IMR-90 (cell line): ENCODE data around the gene DRD2. TPM values are rescaled to one million over a fixed set of nuclear protein-coding genes. Genes with fewer than 3 reads are reported as not detected.

ENCODE experiments used
- ATAC-seq: fragments of 200-7000 bp; cut with Tn5 transposase; 2 replicates; pipeline ENCODE4 v1.9.1; 2020; ENCODE audit warnings: low read depth, mild to moderate bottlenecking, moderate library complexity
- BruUV-seq: library from RNA; stranded (reverse); fragments of 400-500 nt; replicated peaks from 2 replicates; lab custom pipeline; 2021; lab: Mats Ljungman, UMichigan
- CTCF ChIA-PET: fragments of 300-600 bp; formaldehyde crosslinking; extraction: SDS; loops from one replicate; lab custom pipeline; 2021; ENCODE audit warnings: antibody characterized with exemption; lab: Yijun Ruan, JAX
- POLR2A ChIA-PET: fragments of 300-600 bp; sonication (Branson Sonifier 250); formaldehyde crosslinking; loops from one replicate; lab custom pipeline; 2022; ENCODE audit warnings: antibody characterized with exemption; ENCODE audit not compliant: unreplicated experiment; lab: Charles Lee
- DNase-seq: peaks from one replicate; pipeline ENCODE4 v3.0.0; 2013
- H2AFZ ChIP-seq: replicated peaks from 2 replicates; pipeline ENCODE3; 2013; ENCODE audit warnings: low read length, mild to moderate bottlenecking; ENCODE audit not compliant: poor library complexity
- H2AK5ac ChIP-seq: 2 replicates; pipeline ENCODE4 v1.6.1; 2013; ENCODE audit warnings: low read depth, low read length, inconsistent platforms
- H2AK9ac ChIP-seq: replicated peaks from 2 replicates; pipeline ENCODE3; 2013; ENCODE audit warnings: mild to moderate bottlenecking, low read depth, low read length, moderate library complexity; ENCODE audit not compliant: poor library complexity
- H2BK120ac ChIP-seq: 2 replicates; pipeline ENCODE4 v1.6.1; 2013; ENCODE audit warnings: low read depth, low read length, inconsistent platforms
- H2BK15ac ChIP-seq: 3 replicates; pipeline ENCODE4 v1.6.1; 2013; ENCODE audit warnings: low read depth, low read length, inconsistent platforms
- H2BK20ac ChIP-seq: 2 replicates; pipeline ENCODE4 v1.6.1; 2013; ENCODE audit warnings: low read depth, mild to moderate bottlenecking, inconsistent platforms, low read length, moderate library complexity
- H2BK5ac ChIP-seq: 2 replicates; pipeline ENCODE4 v1.6.1; 2013; ENCODE audit warnings: mild to moderate bottlenecking, low read depth, low read length, inconsistent platforms; ENCODE audit not compliant: poor library complexity, severe bottlenecking
- H3K14ac ChIP-seq: replicated peaks from 2 replicates; pipeline ENCODE4 v1.6.1; 2013; ENCODE audit warnings: low read depth, low read length, inconsistent platforms
- H3K18ac ChIP-seq: 2 replicates; pipeline ENCODE4 v1.6.1; 2013; ENCODE audit warnings: low read depth, low read length, control low read depth
- H3K23ac ChIP-seq: 2 replicates; pipeline ENCODE4 v1.6.1; 2013; ENCODE audit warnings: low read depth, low read length, inconsistent platforms
- H3K27ac ChIP-seq: 2 replicates; pipeline ENCODE4 v1.5.1; 2013; ENCODE audit warnings: mild to moderate bottlenecking, control low read depth, low read length; ENCODE audit not compliant: insufficient read depth
- H3K27me3 ChIP-seq: 2 replicates; pipeline ENCODE4 v1.6.1; 2013; ENCODE audit warnings: low read length; ENCODE audit not compliant: control insufficient read depth, insufficient read depth
- H3K36me3 ChIP-seq: 2 replicates; pipeline ENCODE4 v1.6.1; 2013; ENCODE audit warnings: low read length, mixed read lengths; ENCODE audit not compliant: control insufficient read depth, insufficient read depth
- H3K4ac ChIP-seq: 2 replicates; pipeline ENCODE4 v1.6.1; 2013; ENCODE audit warnings: low read depth, low read length, inconsistent platforms
- H3K4me1 ChIP-seq: 2 replicates; pipeline ENCODE4 v1.6.1; 2013; ENCODE audit warnings: low read length, mixed read lengths; ENCODE audit not compliant: control insufficient read depth, insufficient read depth
- H3K4me2 ChIP-seq: 2 replicates; pipeline ENCODE4 v1.6.1; 2013; ENCODE audit warnings: low read depth, mild to moderate bottlenecking, control low read depth, low read length, moderate library complexity
- H3K4me3 ChIP-seq: 2 replicates; pipeline ENCODE4 v1.5.1; 2013; ENCODE audit warnings: low read depth, mild to moderate bottlenecking, control low read depth, low read length, moderate library complexity; ENCODE audit not compliant: insufficient read depth
- H3K56ac ChIP-seq: 2 replicates; pipeline ENCODE4 v1.6.1; 2013; ENCODE audit warnings: low read length, inconsistent platforms; ENCODE audit not compliant: insufficient read depth; ENCODE audit errors: extremely low read depth
- H3K79me1 ChIP-seq, 2 experiments: 2 replicates each; pipeline ENCODE4 v1.6.1; 2013; ENCODE audit warnings: low read length in 2 of 2, inconsistent platforms in 1 of 2, low read depth in 1 of 2
- H3K9ac ChIP-seq: 2 replicates; pipeline ENCODE4 v1.6.1; 2013; ENCODE audit warnings: low read depth, low read length, control low read depth
- H3K9me1 ChIP-seq: 2 replicates; pipeline ENCODE4 v1.6.1; 2013; ENCODE audit warnings: low read length, inconsistent platforms; ENCODE audit not compliant: insufficient read depth
- H3K9me3 ChIP-seq: 2 replicates; pipeline ENCODE4 v1.6.1; 2013; ENCODE audit warnings: low read length; ENCODE audit not compliant: control insufficient read depth, insufficient read depth
- H4K20me1 ChIP-seq: 2 replicates; pipeline ENCODE4 v1.6.1; 2013; ENCODE audit warnings: low read length, inconsistent platforms; ENCODE audit not compliant: insufficient read depth
- H4K5ac ChIP-seq: 2 replicates; pipeline ENCODE4 v1.6.1; 2013; ENCODE audit warnings: mild to moderate bottlenecking, low read depth, low read length, control low read depth
- H4K8ac ChIP-seq, 2 experiments: 2 replicates each; pipeline ENCODE4 v1.6.1; 2013; ENCODE audit warnings: low read depth in 2 of 2, low read length in 2 of 2, control low read depth in 1 of 2, inconsistent platforms in 1 of 2
- H4K91ac ChIP-seq: 2 replicates; pipeline ENCODE4 v1.6.1; 2013; ENCODE audit warnings: low read depth, low read length, inconsistent platforms; ENCODE audit not compliant: insufficient read depth
- CEBPB ChIP-seq: IDR thresholded peaks from 2 replicates; pipeline ENCODE4 v1.6.1; 2012; ENCODE audit warnings: low read depth, low read length, improper control_type of control experiment
- CHD1 ChIP-seq: IDR thresholded peaks from 2 replicates; pipeline ENCODE4 v1.6.1; 2012; ENCODE audit warnings: low read depth, low read length, improper control_type of control experiment
- CTCF ChIP-seq: conservative IDR thresholded peaks from 2 replicates; pipeline ENCODE4 v1.5.1; 2012; ENCODE audit warnings: mild to moderate bottlenecking, low read depth, low read length, improper control_type of control experiment
- FOS ChIP-seq: fragments of 150-350 bp; IDR thresholded peaks from 2 replicates; pipeline ENCODE4 v1.6.1; 2016; ENCODE audit warnings: low read depth, low read length
- MAFK ChIP-seq: IDR thresholded peaks from 2 replicates; pipeline ENCODE4 v1.6.1; 2012; ENCODE audit warnings: low read depth, low read length, improper control_type of control experiment
- MAZ ChIP-seq: IDR thresholded peaks from 2 replicates; pipeline ENCODE4 v1.6.1; 2012; ENCODE audit warnings: low read depth, mild to moderate bottlenecking, low read length, improper control_type of control experiment, moderate library complexity, borderline replicate concordance
- NFE2L2 ChIP-seq: fragments of 150-350 bp; IDR thresholded peaks from 2 replicates; pipeline ENCODE4 v1.6.1; 2016; ENCODE audit warnings: low read depth, mild to moderate bottlenecking, low read length
- POLR2A ChIP-seq: IDR thresholded peaks from 2 replicates; pipeline ENCODE4 v1.6.1; 2012; ENCODE audit warnings: mild to moderate bottlenecking, low read depth, low read length
- RAD21 ChIP-seq: IDR thresholded peaks from 2 replicates; pipeline ENCODE4 v1.6.1; 2012; ENCODE audit warnings: low read length, improper control_type of control experiment
- RCOR1 ChIP-seq: IDR thresholded peaks from 2 replicates; pipeline ENCODE4 v1.6.1; 2012; ENCODE audit warnings: mild to moderate bottlenecking, low read length, improper control_type of control experiment; ENCODE audit not compliant: insufficient replicate concordance
- SMC3 ChIP-seq: fragments of 150-350 bp; IDR thresholded peaks from 2 replicates; pipeline ENCODE4 v1.6.1; 2016; ENCODE audit warnings: low read depth, mild to moderate bottlenecking, antibody characterized with exemption, low read length, moderate library complexity
- WGBS, 2 experiments: methylation state at CpG; one replicate each; pipeline versions ENCODE4 v1.1.5 to v1.1.7; 2013; ENCODE audit warnings: missing lambda C conversion rate in 2 of 2; ENCODE audit not compliant: insufficient read length in 1 of 2; ENCODE audit errors: extremely low coverage in 2 of 2; 5-methylcytosine and 5-hydroxymethylcytosine counted together
- dilution Hi-C: fragments of 300-500 bp; cut with HindIII; formaldehyde crosslinking; loops from one replicate; pipeline ENCODE4 v1.14.3; 2018; ENCODE audit warnings: low sequenced_read_pairs; ENCODE audit not compliant: unreplicated experiment
- in situ Hi-C: fragments of 300-500 bp; cut with MboI; formaldehyde crosslinking; loops from 3 replicates; pipeline ENCODE4 v1.14.3; 2019; ENCODE audit warnings: low sequenced_read_pairs, inconsistent platforms, mixed read lengths
- intact Hi-C: fragments of 100-400 bp; cut with micrococcal nuclease; formaldehyde crosslinking; loops from 2 replicates; pipeline ENCODE4 v1.10.0; 2022
- polyA plus RNA-seq, 3 experiments: library from polyadenylated mRNA; depleted of rRNA; stranded (reverse); fragments of >200 nt; gene quantifications; 2 replicates each; pipeline ENCODE4 v1.2.3, GENCODE V29; 2012; ENCODE audit warnings: low replicate concordance in 1 of 3
- total RNA-seq: library from RNA; depleted of rRNA; stranded (reverse); fragments of >200 nt; gene quantifications from 2 replicates; pipeline ENCODE4 v1.2.3, GENCODE V29; 2012
- TF ChIP-seq, protein P1 (sequence below): fragments of 150-350 bp; IDR thresholded peaks from 2 replicates; pipeline ENCODE4 v1.6.1; 2017; ENCODE audit warnings: mild to moderate bottlenecking, antibody characterized with exemption, low read length, low read depth

DRD2 gene
- total and polyA plus RNA-seq, 2 of the 4 experiments (the other 2 are of a cell fraction) = not detected

GRCh38 chr11:113419454-113420003 lies 55.7 kb downstream of the DRD2 start:
- BruUV-seq = no TSS peak
- Histone ChIP-seq H2BK15ac (no peak overlapping the region), H3K23ac (no peak overlapping the region), H3K14ac (no peak overlapping the region), H3K56ac (no peak overlapping the region), H4K20me1 (no peaks in the 10 kb centered on the region), H3K4me3 (no peak overlapping the region), H2BK120ac (no peak overlapping the region), H3K4me2 (no peak overlapping the region), H3K9ac (no peak overlapping the region), H3K4me1 (no peaks in the 10 kb centered on the region), H2AFZ (no peak overlapping the region), H3K4ac (no peak overlapping the region), H2BK5ac (no peak overlapping the region), H3K27me3 (peaks cover 2% of the 10 kb centered on the region), H4K5ac (no peak overlapping the region), H3K27ac (no peak overlapping the region), H3K36me3 (no peaks in the 10 kb centered on the region), H4K8ac (no peak overlapping the region), H3K9me3 (no peaks in the 10 kb centered on the region), H2AK5ac (no peak overlapping the region), H3K79me1 (no peaks in the 10 kb centered on the region), H3K9me1 (no peaks in the 10 kb centered on the region), H4K91ac (no peak overlapping the region), H2AK9ac (no peak overlapping the region), H2BK20ac (no peak overlapping the region), H3K18ac (no peak overlapping the region)
- no peak for ATAC-seq
- POLR2A ChIA-PET = no interaction called here
- CTCF ChIA-PET = no interaction called here
- DNase-seq = no peak
- TF ChIP-seq CHD1 (no peak), MAZ (no peak), RCOR1 (no peak), FOS (no peak), CTCF (no peak), SMC3 (no peak), POLR2A (no peak), MAFK (no peak), RAD21 (no peak), CEBPB (no peak), NFE2L2 (no peak)
- TF ChIP-seq, protein P1, sequence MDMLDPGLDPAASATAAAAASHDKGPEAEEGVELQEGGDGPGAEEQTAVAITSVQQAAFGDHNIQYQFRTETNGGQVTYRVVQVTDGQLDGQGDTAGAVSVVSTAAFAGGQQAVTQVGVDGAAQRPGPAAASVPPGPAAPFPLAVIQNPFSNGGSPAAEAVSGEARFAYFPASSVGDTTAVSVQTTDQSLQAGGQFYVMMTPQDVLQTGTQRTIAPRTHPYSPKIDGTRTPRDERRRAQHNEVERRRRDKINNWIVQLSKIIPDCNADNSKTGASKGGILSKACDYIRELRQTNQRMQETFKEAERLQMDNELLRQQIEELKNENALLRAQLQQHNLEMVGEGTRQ = no peak
- in situ Hi-C loops (no loop called here), dilution Hi-C loops (no loop called here), intact Hi-C loops (no loop called here)
- WGBS, 2 experiments = 51% methylated on average over 8 of the region's 14 CpGs; no CpG with 5 or more reads in 1 of the 2 experiments
